Activated naive CD4-positive, alpha-beta T cell treated with anti-CD3 and anti-CD28 coated beads, Interleukin-2, amount 50 U/mL, for 24 hours (primary cell): Measurements from ENCODE around the gene LIN28B.
"Not testable (repeated sequence)": the region's sequence is repeated elsewhere in the genome, so short reads cannot be mapped to it uniquely, and the experiment has no call there.

Experiments
- H3K27ac Mint-ChIP-seq: one replicate; pipeline ENCODE4 v1.8.0; 2021; ENCODE audit warnings: mild to moderate bottlenecking, mixed read lengths
- H3K27me3 Mint-ChIP-seq: one replicate; pipeline ENCODE4 v1.8.0; 2021; ENCODE audit warnings: mixed read lengths
- H3K36me3 Mint-ChIP-seq: one replicate; pipeline ENCODE4 v1.8.0; 2021; ENCODE audit warnings: mixed read lengths
- H3K4me1 Mint-ChIP-seq: one replicate; pipeline ENCODE4 v1.8.0; 2021; ENCODE audit warnings: mixed read lengths
- H3K4me3 Mint-ChIP-seq: one replicate; pipeline ENCODE4 v1.8.0; 2021; ENCODE audit warnings: mild to moderate bottlenecking, mixed read lengths
- H3K9me3 Mint-ChIP-seq: one replicate; pipeline ENCODE4 v1.8.0; 2021; ENCODE audit warnings: mixed read lengths

Gene LIN28B

DNA sequence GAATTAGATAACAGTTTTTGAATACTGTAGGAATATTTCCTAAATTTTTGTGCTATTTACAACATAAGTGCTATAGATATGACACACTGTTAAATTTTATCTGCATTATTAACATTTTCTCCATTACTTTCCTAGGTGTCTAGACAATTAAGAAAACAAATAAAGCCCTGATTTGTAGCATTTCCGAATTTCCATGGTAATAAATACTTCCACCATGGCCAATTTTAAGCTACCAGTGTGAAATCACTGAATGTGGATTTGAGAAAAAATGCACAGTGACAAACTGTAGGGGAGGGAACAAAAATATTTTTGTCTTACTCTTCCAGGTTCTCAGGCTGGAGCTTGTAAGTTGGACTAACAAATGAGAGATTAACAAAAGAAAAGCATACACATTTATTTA lies 27.9 kb downstream of the LIN28B start:
- no peak overlapping the region for H3K4me3 Mint-ChIP-seq
- no peaks in the 10 kb centered on the region for H3K9me3 Mint-ChIP-seq
- no peaks in the 10 kb centered on the region for H3K4me1 Mint-ChIP-seq
- no peaks in the 10 kb centered on the region for H3K36me3 Mint-ChIP-seq
- peaks cover 8% of the 10 kb centered on the region for H3K27me3 Mint-ChIP-seq
- no peak overlapping the region for H3K27ac Mint-ChIP-seq

DNA sequence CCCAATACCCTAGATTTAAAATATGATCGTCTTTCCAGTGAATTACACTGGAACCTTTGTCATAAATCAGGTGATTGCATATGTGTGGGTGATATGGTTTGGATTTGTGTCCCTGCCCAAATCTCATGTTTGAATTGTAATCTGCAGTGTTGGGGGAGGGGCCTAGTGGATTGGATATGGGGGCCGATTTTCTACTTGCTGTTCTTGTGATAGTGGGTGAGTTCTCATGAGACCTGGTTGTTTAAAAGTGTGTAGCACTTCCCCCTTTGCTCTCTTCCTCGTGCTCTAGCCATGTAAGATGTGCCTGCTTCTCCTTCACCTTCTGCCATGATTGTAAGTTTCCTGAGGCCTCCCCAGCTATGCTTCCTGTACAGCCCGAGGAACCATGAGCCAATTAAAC lies 29.0 kb downstream of the LIN28B start:
- H3K27me3 Mint-ChIP-seq, H3K4me3 Mint-ChIP-seq, H3K27ac Mint-ChIP-seq, H3K9me3 Mint-ChIP-seq, H3K36me3 Mint-ChIP-seq, H3K4me1 Mint-ChIP-seq: not testable (repeated sequence)

DNA sequence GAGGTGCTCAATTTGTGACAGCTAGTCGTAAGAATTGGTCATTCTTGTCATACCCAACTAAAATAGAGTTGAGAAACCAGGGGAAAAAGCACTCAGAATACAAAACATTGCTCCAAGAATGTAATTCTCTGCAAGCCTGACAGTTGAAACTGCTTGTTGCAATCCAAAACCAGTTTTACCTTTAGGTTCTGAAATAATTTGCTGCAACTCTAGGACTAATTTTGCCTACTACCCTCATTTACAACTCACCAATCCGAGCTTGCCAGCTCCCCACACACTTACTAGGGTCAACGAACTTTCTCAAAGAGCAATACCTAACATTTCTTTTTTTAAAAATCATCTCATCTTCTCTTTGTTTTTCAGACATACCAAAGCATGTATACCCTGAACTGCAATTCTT lies 29.7 kb downstream of the LIN28B start:
- Mint-ChIP-seq H3K27ac (no peak overlapping the region), H3K4me1 (no peaks in the 10 kb centered on the region), H3K27me3 (peaks cover 4% of the 10 kb centered on the region), H3K9me3 (no peaks in the 10 kb centered on the region), H3K36me3 (no peaks in the 10 kb centered on the region), H3K4me3 (no peak overlapping the region)

DNA sequence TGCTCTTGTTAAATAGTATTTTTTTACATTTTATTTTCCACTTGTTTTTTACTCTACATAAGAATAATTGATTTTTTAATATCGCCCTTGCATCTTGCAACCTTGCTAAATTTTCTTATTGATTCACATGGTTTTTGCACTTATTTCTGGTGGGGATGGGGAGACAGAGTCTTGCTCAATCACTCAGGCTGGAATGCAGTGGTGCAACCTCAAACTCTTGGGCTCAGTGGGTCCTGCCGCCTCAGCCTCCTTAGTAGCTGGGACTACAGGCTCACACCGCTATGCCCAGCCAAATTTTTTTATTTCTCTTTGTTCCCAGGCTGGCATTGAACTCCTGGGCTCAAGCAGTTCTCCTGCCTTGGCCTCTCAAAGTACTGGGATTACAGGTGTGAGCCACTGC lies 30.3 kb downstream of the LIN28B start:
- Mint-ChIP-seq H3K9me3 (no peaks in the 10 kb centered on the region), H3K27ac (no peak overlapping the region), H3K36me3 (no peaks in the 10 kb centered on the region), H3K4me1 (no peaks in the 10 kb centered on the region), H3K4me3 (no peak overlapping the region), H3K27me3 (peaks cover 2% of the 10 kb centered on the region)

DNA sequence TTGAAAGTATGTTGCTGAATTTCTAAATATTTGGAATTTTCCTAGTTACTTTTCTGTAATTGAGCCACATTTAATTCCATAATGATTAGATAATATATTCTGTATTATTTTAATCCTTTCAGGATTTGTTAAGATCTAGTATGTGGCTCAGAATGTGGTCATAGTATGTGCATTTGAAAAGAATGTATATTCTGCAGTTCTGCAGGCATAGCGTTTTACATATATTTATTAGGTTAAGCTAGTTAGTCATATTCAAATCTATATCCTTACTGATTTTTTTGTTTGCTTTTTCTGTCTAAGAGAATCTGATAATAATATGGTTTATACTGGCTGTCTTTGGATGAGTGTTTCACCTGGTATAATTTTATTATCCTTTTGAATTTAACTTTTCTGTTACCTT lies 33.2 kb downstream of the LIN28B start:
- H3K27ac Mint-ChIP-seq = no peak overlapping the region
- H3K4me3 Mint-ChIP-seq = no peak overlapping the region
- no peaks in the 10 kb centered on the region for H3K9me3 Mint-ChIP-seq
- no peaks in the 10 kb centered on the region for H3K36me3 Mint-ChIP-seq
- H3K27me3 Mint-ChIP-seq = peaks cover 2% of the 10 kb centered on the region
- H3K4me1 Mint-ChIP-seq = no peaks in the 10 kb centered on the region

DNA sequence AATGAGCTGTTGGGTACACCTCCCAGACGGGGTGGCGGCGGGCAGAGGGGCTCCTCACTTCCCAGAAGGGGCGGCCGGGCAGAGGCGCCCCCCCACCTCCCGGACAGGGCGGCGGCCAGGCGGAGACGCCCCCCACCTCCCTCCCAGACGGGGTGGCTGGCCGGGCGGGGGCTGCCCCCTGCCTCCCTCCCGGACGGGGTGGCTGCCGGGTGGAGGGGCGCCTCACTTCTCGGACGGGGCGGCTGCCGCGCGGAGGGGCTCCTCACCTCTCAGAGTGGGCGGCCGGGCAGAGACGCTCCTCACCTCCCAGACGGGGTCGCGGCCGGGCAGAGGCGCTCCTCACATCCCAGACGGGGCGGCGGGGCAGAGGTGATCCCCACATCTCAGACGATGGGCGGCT lies 34.2 kb downstream of the LIN28B start:
- not testable (repeated sequence) for H3K27me3 Mint-ChIP-seq, H3K4me1 Mint-ChIP-seq, H3K36me3 Mint-ChIP-seq, H3K4me3 Mint-ChIP-seq, H3K27ac Mint-ChIP-seq, H3K9me3 Mint-ChIP-seq

DNA sequence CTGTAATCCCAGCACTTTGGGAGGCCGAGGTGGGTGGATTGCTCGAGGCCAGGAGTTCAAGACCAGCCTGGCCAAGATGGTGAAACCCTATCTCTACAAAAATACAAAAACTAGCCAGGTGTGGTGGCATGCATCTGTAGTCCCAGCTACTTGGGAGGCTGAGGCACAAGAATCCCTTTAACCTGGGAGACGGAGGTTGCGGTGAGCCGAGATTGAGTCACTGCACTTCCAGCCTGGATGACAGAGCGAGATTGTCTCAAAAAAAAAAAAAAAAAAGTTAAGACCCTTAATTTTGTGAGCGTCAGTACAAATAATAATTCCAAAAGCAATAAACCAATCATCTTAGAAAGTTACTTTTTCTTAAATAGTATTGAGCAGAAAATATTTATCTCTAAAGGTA lies 36.7 kb downstream of the LIN28B start:
- H3K27ac Mint-ChIP-seq, H3K9me3 Mint-ChIP-seq, H3K36me3 Mint-ChIP-seq, H3K4me1 Mint-ChIP-seq, H3K4me3 Mint-ChIP-seq, H3K27me3 Mint-ChIP-seq: not testable (repeated sequence)

DNA sequence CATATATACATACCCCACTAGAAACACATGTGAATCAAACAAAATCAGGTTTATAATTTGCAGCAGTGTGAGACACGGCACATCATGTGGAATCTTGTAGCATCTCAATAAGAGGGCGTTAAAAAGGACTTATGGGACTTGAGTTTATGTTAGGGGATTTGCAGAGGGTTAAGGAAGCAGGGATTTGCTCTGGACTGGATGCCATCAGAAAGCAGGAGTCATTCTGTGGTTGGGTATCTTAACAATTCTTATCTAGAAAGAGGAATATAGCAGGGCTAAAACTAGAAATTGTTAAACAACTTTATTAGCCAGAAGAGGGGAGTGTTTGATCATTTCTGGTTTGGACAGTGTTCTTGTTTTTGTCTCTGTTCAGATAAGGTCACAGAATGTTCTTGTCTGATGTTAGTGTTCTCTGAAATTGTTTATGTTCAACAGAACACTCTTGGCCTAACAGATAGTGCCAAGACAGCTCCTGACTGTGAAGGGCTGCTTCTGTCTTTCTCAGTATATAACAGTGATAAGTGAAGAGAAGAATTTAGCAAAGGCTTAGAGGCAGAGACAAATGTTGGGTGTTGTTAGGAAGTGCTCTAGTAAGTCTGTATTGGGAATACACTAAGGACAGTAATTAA lies 39.2 kb downstream of the LIN28B start:
- H3K4me1 Mint-ChIP-seq = no peaks in the 10 kb centered on the region
- no peaks in the 10 kb centered on the region for H3K9me3 Mint-ChIP-seq
- no peaks in the 10 kb centered on the region for H3K27me3 Mint-ChIP-seq
- H3K27ac Mint-ChIP-seq = no peak overlapping the region
- no peaks in the 10 kb centered on the region for H3K36me3 Mint-ChIP-seq
- no peak overlapping the region for H3K4me3 Mint-ChIP-seq

DNA sequence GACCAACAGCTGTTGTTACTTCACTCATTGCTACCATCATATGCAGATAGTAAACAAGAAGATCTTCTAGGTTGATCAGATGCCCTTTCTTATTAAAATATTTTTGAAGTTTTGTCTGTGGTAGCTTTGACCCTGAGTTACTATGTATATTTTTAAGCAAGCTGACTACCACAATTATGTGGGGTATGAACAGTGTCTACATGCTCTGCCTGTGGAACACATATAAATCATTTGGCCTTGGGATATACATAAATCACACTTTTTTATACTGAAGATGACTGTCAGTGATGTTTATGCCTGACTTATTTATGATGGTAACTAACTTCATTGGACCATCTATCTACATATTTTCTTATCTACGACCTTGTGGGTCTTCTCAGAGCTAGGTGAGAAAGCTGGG lies 44.2 kb downstream of the LIN28B start:
- Mint-ChIP-seq H3K9me3 (no peaks in the 10 kb centered on the region), H3K36me3 (no peaks in the 10 kb centered on the region), H3K4me3 (no peak overlapping the region), H3K27ac (no peak overlapping the region), H3K4me1 (no peaks in the 10 kb centered on the region), H3K27me3 (peaks cover 9% of the 10 kb centered on the region)

DNA sequence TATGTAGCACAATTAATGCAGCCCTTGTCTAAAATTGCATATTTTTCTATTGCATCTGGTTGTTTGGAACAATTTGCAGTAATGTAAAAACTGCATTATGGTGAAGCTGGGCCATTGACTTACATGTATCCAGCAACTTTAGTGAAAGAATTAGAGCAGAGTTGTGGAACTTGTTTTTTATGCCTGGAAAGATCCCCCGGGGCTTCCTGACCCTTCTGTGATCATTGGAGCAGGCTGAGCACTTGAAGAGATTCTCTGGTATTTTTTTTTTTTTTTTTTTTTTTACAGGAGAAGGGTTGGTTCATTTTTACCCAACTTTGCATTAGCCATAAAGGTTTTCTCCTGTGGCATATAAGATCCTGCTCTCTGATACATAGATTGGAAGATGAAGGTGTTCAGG lies 45.0 kb downstream of the LIN28B start:
- Mint-ChIP-seq H3K36me3 (no peaks in the 10 kb centered on the region), H3K9me3 (no peaks in the 10 kb centered on the region), H3K27me3 (peaks cover 9% of the 10 kb centered on the region), H3K27ac (no peak overlapping the region), H3K4me3 (no peak overlapping the region), H3K4me1 (no peaks in the 10 kb centered on the region)

DNA sequence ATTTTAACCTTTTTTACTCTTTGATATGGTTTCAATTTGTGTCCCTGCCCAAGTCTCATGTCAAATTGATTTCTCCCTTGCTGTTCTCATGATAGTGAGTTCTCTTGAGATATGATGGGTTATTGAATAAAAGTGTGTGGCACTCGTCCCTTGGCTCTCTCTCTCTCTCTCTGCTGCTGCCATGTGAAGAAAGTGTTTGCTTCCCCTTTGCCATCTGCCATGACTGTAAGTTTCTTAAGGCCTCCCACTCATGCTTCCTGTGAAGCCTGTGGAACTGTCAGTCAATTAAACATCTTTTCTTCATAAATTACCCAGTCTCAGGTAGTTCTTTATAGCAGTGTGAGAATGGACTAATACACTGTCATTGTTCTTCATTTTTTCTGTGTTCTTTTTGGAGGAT lies 48.5 kb downstream of the LIN28B start:
- no peaks in the 10 kb centered on the region for H3K36me3 Mint-ChIP-seq
- H3K4me3 Mint-ChIP-seq = no peak overlapping the region
- no peak overlapping the region for H3K27ac Mint-ChIP-seq
- H3K9me3 Mint-ChIP-seq = no peaks in the 10 kb centered on the region
- H3K27me3 Mint-ChIP-seq = peaks cover 11% of the 10 kb centered on the region
- H3K4me1 Mint-ChIP-seq = no peaks in the 10 kb centered on the region

DNA sequence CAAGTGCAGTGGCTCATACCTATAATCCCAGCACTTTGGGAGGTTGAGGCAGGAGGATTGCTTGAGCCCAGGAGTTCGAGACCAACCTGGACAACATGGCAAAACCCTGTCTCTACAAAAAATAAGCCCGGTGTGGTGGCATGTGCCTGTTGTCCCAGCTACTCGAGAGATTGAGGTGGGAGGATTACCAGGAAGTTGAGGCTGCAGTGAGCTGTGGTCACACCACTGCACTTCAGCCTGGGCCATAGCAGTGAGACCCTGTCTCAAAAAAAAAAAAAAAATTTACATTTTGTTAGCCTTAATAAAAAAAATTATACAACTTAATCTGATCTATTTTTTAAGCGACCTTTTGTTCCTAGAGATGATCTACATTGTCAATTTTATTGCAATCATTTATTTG lies 56.6 kb downstream of the LIN28B start:
- not testable (repeated sequence) for H3K4me3 Mint-ChIP-seq, H3K36me3 Mint-ChIP-seq, H3K27ac Mint-ChIP-seq, H3K9me3 Mint-ChIP-seq, H3K4me1 Mint-ChIP-seq, H3K27me3 Mint-ChIP-seq

DNA sequence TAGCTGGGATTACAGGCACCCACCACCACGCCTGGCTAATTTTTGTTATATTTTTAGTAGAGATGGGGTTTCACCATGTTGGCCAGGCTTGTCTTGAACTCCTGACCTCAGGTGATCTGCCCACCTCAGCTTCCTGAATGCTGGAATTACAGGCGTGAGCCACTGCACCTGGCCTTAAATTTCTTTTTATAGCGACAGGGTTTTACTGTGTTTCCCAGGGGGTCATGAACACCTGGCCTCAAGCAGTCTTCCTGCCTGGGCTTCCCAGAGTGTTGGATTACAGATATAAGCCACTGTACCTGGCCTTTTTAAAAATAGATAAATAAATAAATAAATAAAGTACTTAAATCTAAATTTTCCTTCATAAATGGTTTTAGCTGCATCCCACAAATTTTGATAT lies 57.5 kb downstream of the LIN28B start:
- no peaks in the 10 kb centered on the region for H3K4me1 Mint-ChIP-seq

DNA sequence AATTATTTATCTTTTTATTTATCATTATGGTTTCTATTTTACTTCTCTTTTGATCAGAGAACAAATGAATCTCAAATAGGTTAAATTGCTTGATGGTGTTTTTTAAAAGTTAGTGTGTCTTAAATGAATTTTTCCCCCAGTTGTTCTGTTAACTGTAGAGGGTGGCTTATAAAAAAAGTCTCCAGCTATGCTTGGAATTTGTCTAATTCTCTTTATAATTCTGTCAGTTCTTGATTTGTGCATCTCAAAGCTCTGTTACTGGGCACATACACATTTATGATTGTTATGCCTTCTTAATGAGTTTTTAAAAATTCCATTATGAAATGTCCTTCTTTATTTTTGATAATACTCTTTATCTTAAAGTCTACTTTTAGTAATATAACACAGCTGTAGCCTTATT lies 58.0 kb downstream of the LIN28B start:
- no peaks in the 10 kb centered on the region for H3K9me3 Mint-ChIP-seq
- H3K27ac Mint-ChIP-seq = no peak overlapping the region

More for the DNA sequence above, 57.5 kb downstream of the LIN28B start:
- no peak overlapping the region for H3K27ac Mint-ChIP-seq
- H3K9me3 Mint-ChIP-seq = no peaks in the 10 kb centered on the region
- H3K4me3 Mint-ChIP-seq = no peak overlapping the region
- H3K36me3 Mint-ChIP-seq = no peaks in the 10 kb centered on the region
- H3K27me3 Mint-ChIP-seq = peaks cover 7% of the 10 kb centered on the region

DNA sequence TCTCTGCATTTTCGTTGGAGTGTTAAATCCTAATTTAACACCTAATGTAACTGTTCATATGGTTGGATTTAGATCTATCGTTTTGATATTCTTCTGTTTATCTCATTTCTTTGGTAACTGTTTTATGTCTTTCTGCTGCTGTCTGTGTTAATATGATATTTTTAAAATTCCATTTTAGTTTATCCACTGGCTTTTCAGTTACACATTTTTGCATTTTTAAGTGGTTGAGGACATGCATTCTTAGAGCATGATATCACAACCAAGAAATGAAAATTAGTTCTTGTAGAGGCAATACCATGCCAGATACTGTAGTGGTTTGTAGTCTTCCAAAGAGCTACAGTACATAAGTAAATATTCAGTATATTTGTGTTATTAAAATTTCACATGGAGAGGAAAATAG lies 58.6 kb downstream of the LIN28B start:
- no peak overlapping the region for H3K4me3 Mint-ChIP-seq
- H3K27me3 Mint-ChIP-seq = peaks cover 5% of the 10 kb centered on the region
- H3K27ac Mint-ChIP-seq = no peak overlapping the region
- H3K4me1 Mint-ChIP-seq = no peaks in the 10 kb centered on the region
- no peaks in the 10 kb centered on the region for H3K9me3 Mint-ChIP-seq
- H3K36me3 Mint-ChIP-seq = no peaks in the 10 kb centered on the region

More for the DNA sequence above, 58.0 kb downstream of the LIN28B start:
- Mint-ChIP-seq H3K27me3 (peaks cover 5% of the 10 kb centered on the region), H3K4me1 (no peaks in the 10 kb centered on the region), H3K36me3 (no peaks in the 10 kb centered on the region), H3K4me3 (no peak overlapping the region)

DNA sequence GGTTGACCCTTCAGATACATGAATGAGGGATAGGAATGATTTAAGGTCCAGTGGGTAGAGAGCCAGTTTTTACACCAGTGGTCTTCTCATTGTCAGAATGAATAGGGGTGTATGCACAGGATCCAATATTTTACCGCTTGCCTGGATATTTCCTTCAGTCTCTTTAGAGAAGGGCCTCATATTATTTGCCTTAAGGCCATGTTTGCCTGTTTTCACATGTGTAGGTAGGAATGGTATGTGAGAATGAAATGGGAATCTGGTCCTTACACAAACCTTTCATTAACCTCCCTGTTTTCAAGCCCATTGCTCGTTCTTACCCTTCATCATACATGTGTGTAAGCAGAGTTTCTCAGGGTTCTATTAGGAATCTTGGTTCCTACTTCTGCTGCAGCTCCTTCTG lies 62.4 kb downstream of the LIN28B start:
- Mint-ChIP-seq H3K4me1 (no peaks in the 10 kb centered on the region), H3K9me3 (no peaks in the 10 kb centered on the region), H3K36me3 (no peaks in the 10 kb centered on the region), H3K27me3 (peaks cover 13% of the 10 kb centered on the region), H3K4me3 (no peak overlapping the region), H3K27ac (no peak overlapping the region)

DNA sequence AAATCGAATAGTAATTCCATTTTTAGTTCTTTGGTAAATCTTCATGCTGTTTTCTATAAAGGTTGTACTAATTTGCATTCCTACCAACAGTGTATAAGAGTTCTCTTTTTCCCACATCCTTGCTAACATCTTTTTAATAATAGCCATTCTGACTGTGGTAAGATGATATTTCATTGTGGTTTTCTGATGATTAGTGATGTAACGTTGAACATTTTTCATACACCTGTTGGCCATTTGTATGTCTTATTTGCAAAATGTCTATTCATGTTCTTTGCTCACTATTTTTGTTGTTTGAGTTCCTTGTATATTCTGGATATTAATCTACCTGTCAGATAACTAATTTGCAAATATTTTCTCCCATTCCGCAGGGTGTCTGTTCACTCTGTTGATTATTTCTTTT lies 64.5 kb downstream of the LIN28B start:
- H3K27me3 Mint-ChIP-seq = peaks cover 13% of the 10 kb centered on the region
- no peaks in the 10 kb centered on the region for H3K4me1 Mint-ChIP-seq
- H3K27ac Mint-ChIP-seq = no peak overlapping the region
- H3K36me3 Mint-ChIP-seq = no peaks in the 10 kb centered on the region
- no peaks in the 10 kb centered on the region for H3K9me3 Mint-ChIP-seq
- H3K4me3 Mint-ChIP-seq = no peak overlapping the region
